Sigmoid colon (tissue), 4 donors: ENCODE measurements around the gene DNAJB12.

Experiments used
- POLR2A ChIP-seq, 2 donors: fragments of 450-650 bp; IDR thresholded peaks; one replicate each; pipeline ENCODE4 v1.6.1; 2016; ENCODE audit warnings: antibody characterized with exemption in 2 of 2, mild to moderate bottlenecking in 2 of 2, moderate library complexity in 2 of 2
- POLR2AphosphoS5 ChIP-seq, 4 donors: sonication (generic); formaldehyde crosslinking; IDR thresholded peaks; one replicate each; pipeline ENCODE4 v1.6.1; 2017; ENCODE audit warnings: antibody characterized with exemption in 4 of 4
- TF ChIP-seq, protein P1 (sequence below), 4 experiments: fragments of 450-650 bp in 3 of 4; fragments of 200-600 bp in 1 of 4; IDR thresholded peaks; one replicate each; pipeline ENCODE4 v1.5.1; 2016 to 2019; ENCODE audit warnings: antibody characterized with exemption in 4 of 4, mild to moderate bottlenecking in 3 of 4, moderate library complexity in 2 of 4

DNA sequence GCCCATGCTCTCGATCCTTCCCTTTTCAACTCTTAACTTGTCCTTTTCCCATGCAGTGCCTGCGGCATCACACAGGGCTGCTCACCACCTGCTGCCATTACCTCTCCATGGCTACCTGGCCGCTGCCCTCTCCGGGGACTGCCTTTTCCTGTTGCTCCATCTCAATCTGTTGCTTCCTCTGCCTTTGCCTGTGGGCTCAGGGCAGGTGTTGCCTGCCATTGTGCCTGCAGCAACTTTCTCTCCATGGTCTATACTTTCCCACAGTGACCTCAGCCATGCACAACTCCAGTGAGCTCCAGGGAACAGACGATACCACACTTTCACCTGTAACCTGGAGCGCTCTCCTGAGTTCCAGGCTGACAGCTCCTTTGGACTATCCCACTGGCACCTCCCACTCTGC is 3.2 kb downstream of the DNAJB12 start:
- TF ChIP-seq, protein P1, sequence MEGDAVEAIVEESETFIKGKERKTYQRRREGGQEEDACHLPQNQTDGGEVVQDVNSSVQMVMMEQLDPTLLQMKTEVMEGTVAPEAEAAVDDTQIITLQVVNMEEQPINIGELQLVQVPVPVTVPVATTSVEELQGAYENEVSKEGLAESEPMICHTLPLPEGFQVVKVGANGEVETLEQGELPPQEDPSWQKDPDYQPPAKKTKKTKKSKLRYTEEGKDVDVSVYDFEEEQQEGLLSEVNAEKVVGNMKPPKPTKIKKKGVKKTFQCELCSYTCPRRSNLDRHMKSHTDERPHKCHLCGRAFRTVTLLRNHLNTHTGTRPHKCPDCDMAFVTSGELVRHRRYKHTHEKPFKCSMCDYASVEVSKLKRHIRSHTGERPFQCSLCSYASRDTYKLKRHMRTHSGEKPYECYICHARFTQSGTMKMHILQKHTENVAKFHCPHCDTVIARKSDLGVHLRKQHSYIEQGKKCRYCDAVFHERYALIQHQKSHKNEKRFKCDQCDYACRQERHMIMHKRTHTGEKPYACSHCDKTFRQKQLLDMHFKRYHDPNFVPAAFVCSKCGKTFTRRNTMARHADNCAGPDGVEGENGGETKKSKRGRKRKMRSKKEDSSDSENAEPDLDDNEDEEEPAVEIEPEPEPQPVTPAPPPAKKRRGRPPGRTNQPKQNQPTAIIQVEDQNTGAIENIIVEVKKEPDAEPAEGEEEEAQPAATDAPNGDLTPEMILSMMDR (IDR thresholded peaks at IDR 0.05): no peak
- no peak for TF ChIP-seq POLR2A (IDR thresholded peaks at IDR 0.05)
- TF ChIP-seq POLR2AphosphoS5 (IDR thresholded peaks at IDR 0.05): no peak
